HEK293 (cell line): ENCODE results near the gene NUB1.

Experiments used
- CTCF ChIA-PET: fragments of 350-600 bp; formaldehyde crosslinking; extraction: SDS; loops from one replicate; lab custom pipeline; 2021; ENCODE audit warnings: antibody characterized with exemption; lab: Yijun Ruan, JAX
- POLR2A ChIA-PET: fragments of 300-600 bp; formaldehyde crosslinking; extraction: SDS; loops from one replicate; lab custom pipeline; 2020; ENCODE audit warnings: antibody characterized with exemption, inconsistent platforms; lab: Yijun Ruan, JAX
- H3K27ac ChIP-seq: fragments of 200-500 bp; sonication (Bioruptor generic); 2 replicates; pipeline ENCODE4 v1.5.1; 2014; ENCODE audit warnings: low read depth, low read length, control low read depth, inconsistent platforms; ENCODE audit errors: extremely low read depth
- H3K36me3 ChIP-seq, 2 experiments: fragments of 200-500 bp in 1 of 2; sonication (Bioruptor generic) in 1 of 2; 1 replicate in 1 of 2; 2 replicates in 1 of 2; pipeline ENCODE4 v1.5.1; 2014 to 2017; ENCODE audit warnings: inconsistent platforms in 2 of 2, low read length in 2 of 2; ENCODE audit not compliant: control insufficient read depth in 2 of 2, insufficient read depth in 1 of 2
- H3K4me1 ChIP-seq: fragments of 200-500 bp; sonication (Bioruptor generic); 2 replicates; pipeline ENCODE4 v1.5.1; 2014; ENCODE audit warnings: mild to moderate bottlenecking, low read length, inconsistent platforms; ENCODE audit not compliant: control insufficient read depth, insufficient read depth
- H3K4me3 ChIP-seq: 2 replicates; pipeline ENCODE4 v1.5.1; 2011; ENCODE audit warnings: low read depth, mild to moderate bottlenecking, control low read depth, low read length, moderate library complexity
- H3K9me3 ChIP-seq: fragments of 200-500 bp; sonication (Bioruptor generic); 2 replicates; pipeline ENCODE4 v1.5.1; 2014; ENCODE audit warnings: low read depth, low read length, inconsistent platforms; ENCODE audit not compliant: control insufficient read depth, insufficient read depth
- OVOL3 ChIP-seq: fragments of 450-650 bp; formaldehyde crosslinking; IDR thresholded peaks from 2 replicates; pipeline ENCODE4 v1.5.1; 2016; ENCODE audit warnings: missing biosample characterization, missing genetic modification characterization
- ZFP37 ChIP-seq: fragments of 450-650 bp; formaldehyde crosslinking; IDR thresholded peaks from 2 replicates; pipeline ENCODE4 v1.5.1; 2016; ENCODE audit warnings: missing biosample characterization, missing genetic modification characterization
- ZNF138 ChIP-seq: fragments of 450-650 bp; formaldehyde crosslinking; IDR thresholded peaks from 2 replicates; pipeline ENCODE4 v1.5.1; 2016; ENCODE audit warnings: missing biosample characterization, missing genetic modification characterization, borderline replicate concordance
- ZNF169 ChIP-seq: fragments of 450-650 bp; formaldehyde crosslinking; IDR thresholded peaks from 2 replicates; pipeline ENCODE4 v1.5.1; 2016; ENCODE audit warnings: missing biosample characterization, missing genetic modification characterization
- ZNF23 ChIP-seq: fragments of 450-650 bp; formaldehyde crosslinking; IDR thresholded peaks from 2 replicates; pipeline ENCODE4 v1.5.1; 2016; ENCODE audit warnings: missing biosample characterization, missing genetic modification characterization, borderline replicate concordance
- ZNF350 ChIP-seq: fragments of 450-650 bp; formaldehyde crosslinking; IDR thresholded peaks from 2 replicates; pipeline ENCODE4 v1.5.0; 2017; ENCODE audit warnings: missing biosample characterization, mild to moderate bottlenecking, missing genetic modification characterization
- ZNF510 ChIP-seq: fragments of 450-650 bp; formaldehyde crosslinking; IDR thresholded peaks from 2 replicates; pipeline ENCODE4 v1.5.1; 2018; ENCODE audit warnings: mild to moderate bottlenecking, missing genetic modification characterization, missing biosample characterization; ENCODE audit not compliant: insufficient replicate concordance
- ZNF626 ChIP-seq: fragments of 450-650 bp; sonication (Bioruptor Pico); formaldehyde crosslinking; IDR thresholded peaks from 2 replicates; pipeline ENCODE4 v1.5.1; 2018; ENCODE audit warnings: missing biosample characterization, missing genetic modification characterization, inconsistent platforms
- ZNF658 ChIP-seq: fragments of 450-650 bp; formaldehyde crosslinking; IDR thresholded peaks from 2 replicates; pipeline ENCODE4; 2016; ENCODE audit warnings: missing biosample characterization, missing genetic modification characterization
- ZNF670 ChIP-seq: fragments of 450-650 bp; formaldehyde crosslinking; IDR thresholded peaks from 2 replicates; pipeline ENCODE4 v1.5.1; 2016; ENCODE audit warnings: missing biosample characterization, missing genetic modification characterization, low read depth
- ZNF768 ChIP-seq: fragments of 450-650 bp; formaldehyde crosslinking; IDR thresholded peaks from 2 replicates; pipeline ENCODE4 v1.5.1; 2018; ENCODE audit warnings: missing biosample characterization, mild to moderate bottlenecking, missing genetic modification characterization
- ZNF791 ChIP-seq: fragments of 450-650 bp; formaldehyde crosslinking; IDR thresholded peaks from 2 replicates; pipeline ENCODE4 v1.5.1; 2016; ENCODE audit warnings: missing biosample characterization, missing genetic modification characterization
- ZNF792 ChIP-seq: fragments of 450-650 bp; formaldehyde crosslinking; IDR thresholded peaks from 2 replicates; pipeline ENCODE4 v1.5.1; 2016; ENCODE audit warnings: missing biosample characterization, missing genetic modification characterization
- TF ChIP-seq, protein P1 (sequence below): fragments of 450-650 bp; formaldehyde crosslinking; IDR thresholded peaks from 2 replicates; pipeline ENCODE4 v1.5.1; 2016; ENCODE audit warnings: missing biosample characterization, missing genetic modification characterization
- TF ChIP-seq, protein P2 (sequence below): fragments of 450-650 bp; formaldehyde crosslinking; IDR thresholded peaks from 2 replicates; pipeline ENCODE4 v1.5.1; 2016; ENCODE audit warnings: missing biosample characterization, missing genetic modification characterization
- TF ChIP-seq, protein P3 (sequence below): fragments of 450-650 bp; IDR thresholded peaks from 2 replicates; pipeline ENCODE4 v1.5.1; 2018; ENCODE audit warnings: missing biosample characterization, missing genetic modification characterization
- TF ChIP-seq, protein P4 (sequence below): fragments of 450-650 bp; formaldehyde crosslinking; IDR thresholded peaks from 2 replicates; pipeline ENCODE4 v1.5.1; 2017; ENCODE audit warnings: missing biosample characterization, missing genetic modification characterization
- TF ChIP-seq, protein P5 (sequence below): fragments of 450-650 bp; formaldehyde crosslinking; IDR thresholded peaks from 2 replicates; pipeline ENCODE4 v1.5.1; 2016; ENCODE audit warnings: missing biosample characterization, missing genetic modification characterization
- TF ChIP-seq, protein P6 (sequence below): fragments of 450-650 bp; formaldehyde crosslinking; IDR thresholded peaks from 2 replicates; pipeline ENCODE4 v1.5.1; 2016; ENCODE audit warnings: missing biosample characterization, missing genetic modification characterization

NUB1 gene

DNA sequence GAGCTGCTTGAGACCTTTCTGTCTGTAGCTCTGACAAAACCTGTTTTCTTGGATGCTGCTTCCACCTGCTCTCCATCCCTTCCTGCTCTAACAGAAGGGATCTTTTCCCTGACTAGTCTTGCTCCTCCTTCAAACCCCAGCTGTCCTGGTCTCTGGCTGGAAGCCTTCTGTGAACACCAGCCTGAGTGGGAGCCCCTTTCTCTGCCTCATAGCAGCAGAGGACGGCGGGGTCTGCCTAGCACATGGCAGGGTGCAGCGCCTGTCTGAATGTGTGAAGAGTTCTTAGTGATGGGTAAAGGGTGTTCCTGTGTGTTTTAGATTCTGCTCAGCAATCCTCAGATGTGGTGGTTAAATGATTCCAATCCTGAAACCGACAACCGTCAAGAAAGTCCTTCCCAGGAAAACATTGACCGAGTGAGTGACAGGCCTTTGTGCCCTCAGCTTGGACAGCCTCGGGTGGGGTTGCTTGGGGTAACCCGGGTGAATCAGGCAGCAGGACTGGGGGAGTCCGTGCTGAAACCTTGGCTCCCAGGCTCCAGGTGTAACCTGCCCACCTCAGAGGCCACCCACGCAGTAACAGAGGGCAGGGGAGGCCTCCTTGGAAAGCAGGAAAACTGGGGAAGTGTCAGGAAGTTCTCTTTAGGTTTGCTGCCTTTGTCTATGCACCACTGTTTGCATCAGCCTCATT, 34.1 kb downstream of the NUB1 start (continued):
- TF ChIP-seq, protein P1, sequence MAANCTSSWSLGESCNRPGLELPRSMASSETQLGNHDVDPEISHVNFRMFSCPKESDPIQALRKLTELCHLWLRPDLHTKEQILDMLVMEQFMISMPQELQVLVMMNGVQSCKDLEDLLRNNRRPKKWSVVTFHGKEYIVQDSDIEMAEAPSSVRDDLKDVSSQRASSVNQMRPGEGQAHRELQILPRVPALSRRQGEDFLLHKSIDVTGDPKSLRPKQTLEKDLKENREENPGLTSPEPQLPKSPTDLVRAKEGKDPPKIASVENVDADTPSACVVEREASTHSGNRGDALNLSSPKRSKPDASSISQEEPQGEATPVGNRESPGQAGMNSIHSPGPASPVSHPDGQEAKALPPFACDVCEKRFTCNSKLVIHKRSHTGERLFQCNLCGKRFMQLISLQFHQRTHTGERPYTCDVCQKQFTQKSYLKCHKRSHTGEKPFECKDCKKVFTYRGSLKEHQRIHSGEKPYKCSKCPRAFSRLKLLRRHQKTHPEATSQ, result no peak
- TF ChIP-seq ZNF23 (no peak), ZNF510 (tag by site-specific recombination) (no peak)

DNA sequence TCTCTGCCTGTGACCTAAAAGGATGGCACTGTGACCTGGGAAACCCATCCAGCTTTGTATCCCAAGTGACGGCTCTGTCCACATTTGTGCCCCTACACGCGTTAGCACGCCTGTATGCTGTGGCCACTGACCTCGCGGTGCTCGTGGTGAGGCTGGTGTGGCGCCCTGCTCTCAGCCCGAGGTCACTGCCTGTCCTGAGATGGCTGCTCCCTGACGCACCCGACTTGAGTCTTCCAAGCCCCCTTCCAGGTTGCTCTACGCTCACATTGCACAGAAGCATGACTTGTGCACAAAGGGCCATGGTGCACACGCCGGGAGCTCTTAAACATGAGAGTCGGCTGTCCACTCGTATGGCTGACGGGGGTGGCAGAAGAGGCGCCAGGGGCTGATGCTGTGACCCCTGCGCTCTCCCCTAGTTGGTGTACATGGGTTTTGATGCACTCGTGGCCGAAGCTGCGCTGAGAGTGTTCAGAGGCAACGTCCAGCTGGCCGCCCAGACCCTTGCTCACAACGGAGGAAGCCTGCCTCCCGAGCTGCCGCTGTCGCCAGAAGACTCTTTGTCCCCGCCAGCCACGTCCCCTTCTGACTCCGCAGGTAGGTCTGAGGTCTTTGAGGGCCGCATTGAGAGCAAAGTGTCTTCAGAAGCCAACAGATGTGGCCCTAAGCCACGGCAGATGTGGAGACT, 34.7 kb downstream of the NUB1 start:
- no peak overlapping the region for H3K27ac ChIP-seq
- no peak for TF ChIP-seq ZNF350
- no peak for TF ChIP-seq ZNF169 (tag by site-specific recombination)
- TF ChIP-seq, protein P2, sequence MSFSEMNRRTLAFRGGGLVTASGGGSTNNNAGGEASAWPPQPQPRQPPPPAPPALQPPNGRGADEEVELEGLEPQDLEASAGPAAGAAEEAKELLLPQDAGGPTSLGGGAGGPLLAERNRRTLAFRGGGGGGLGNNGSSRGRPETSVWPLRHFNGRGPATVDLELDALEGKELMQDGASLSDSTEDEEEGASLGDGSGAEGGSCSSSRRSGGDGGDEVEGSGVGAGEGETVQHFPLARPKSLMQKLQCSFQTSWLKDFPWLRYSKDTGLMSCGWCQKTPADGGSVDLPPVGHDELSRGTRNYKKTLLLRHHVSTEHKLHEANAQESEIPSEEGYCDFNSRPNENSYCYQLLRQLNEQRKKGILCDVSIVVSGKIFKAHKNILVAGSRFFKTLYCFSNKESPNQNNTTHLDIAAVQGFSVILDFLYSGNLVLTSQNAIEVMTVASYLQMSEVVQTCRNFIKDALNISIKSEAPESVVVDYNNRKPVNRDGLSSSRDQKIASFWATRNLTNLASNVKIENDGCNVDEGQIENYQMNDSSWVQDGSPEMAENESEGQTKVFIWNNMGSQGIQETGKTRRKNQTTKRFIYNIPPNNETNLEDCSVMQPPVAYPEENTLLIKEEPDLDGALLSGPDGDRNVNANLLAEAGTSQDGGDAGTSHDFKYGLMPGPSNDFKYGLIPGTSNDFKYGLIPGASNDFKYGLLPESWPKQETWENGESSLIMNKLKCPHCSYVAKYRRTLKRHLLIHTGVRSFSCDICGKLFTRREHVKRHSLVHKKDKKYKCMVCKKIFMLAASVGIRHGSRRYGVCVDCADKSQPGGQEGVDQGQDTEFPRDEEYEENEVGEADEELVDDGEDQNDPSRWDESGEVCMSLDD (tag by site-specific recombination), result no peak
- no peak for TF ChIP-seq ZNF768 (tag by site-specific recombination)
- no peak for TF ChIP-seq ZNF792 (tag by site-specific recombination)
- TF ChIP-seq, protein P3, sequence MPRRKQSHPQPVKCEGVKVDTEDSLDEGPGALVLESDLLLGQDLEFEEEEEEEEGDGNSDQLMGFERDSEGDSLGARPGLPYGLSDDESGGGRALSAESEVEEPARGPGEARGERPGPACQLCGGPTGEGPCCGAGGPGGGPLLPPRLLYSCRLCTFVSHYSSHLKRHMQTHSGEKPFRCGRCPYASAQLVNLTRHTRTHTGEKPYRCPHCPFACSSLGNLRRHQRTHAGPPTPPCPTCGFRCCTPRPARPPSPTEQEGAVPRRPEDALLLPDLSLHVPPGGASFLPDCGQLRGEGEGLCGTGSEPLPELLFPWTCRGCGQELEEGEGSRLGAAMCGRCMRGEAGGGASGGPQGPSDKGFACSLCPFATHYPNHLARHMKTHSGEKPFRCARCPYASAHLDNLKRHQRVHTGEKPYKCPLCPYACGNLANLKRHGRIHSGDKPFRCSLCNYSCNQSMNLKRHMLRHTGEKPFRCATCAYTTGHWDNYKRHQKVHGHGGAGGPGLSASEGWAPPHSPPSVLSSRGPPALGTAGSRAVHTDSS, result no peak
- TF ChIP-seq ZNF626 (tag by site-specific recombination), result no peak
- no peak for TF ChIP-seq ZNF670
- TF ChIP-seq ZNF658 (tag by site-specific recombination), result no peak
- TF ChIP-seq, protein P4, sequence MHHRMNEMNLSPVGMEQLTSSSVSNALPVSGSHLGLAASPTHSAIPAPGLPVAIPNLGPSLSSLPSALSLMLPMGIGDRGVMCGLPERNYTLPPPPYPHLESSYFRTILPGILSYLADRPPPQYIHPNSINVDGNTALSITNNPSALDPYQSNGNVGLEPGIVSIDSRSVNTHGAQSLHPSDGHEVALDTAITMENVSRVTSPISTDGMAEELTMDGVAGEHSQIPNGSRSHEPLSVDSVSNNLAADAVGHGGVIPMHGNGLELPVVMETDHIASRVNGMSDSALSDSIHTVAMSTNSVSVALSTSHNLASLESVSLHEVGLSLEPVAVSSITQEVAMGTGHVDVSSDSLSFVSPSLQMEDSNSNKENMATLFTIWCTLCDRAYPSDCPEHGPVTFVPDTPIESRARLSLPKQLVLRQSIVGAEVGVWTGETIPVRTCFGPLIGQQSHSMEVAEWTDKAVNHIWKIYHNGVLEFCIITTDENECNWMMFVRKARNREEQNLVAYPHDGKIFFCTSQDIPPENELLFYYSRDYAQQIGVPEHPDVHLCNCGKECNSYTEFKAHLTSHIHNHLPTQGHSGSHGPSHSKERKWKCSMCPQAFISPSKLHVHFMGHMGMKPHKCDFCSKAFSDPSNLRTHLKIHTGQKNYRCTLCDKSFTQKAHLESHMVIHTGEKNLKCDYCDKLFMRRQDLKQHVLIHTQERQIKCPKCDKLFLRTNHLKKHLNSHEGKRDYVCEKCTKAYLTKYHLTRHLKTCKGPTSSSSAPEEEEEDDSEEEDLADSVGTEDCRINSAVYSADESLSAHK (tag by site-specific recombination), result no peak
- TF ChIP-seq, protein P5, sequence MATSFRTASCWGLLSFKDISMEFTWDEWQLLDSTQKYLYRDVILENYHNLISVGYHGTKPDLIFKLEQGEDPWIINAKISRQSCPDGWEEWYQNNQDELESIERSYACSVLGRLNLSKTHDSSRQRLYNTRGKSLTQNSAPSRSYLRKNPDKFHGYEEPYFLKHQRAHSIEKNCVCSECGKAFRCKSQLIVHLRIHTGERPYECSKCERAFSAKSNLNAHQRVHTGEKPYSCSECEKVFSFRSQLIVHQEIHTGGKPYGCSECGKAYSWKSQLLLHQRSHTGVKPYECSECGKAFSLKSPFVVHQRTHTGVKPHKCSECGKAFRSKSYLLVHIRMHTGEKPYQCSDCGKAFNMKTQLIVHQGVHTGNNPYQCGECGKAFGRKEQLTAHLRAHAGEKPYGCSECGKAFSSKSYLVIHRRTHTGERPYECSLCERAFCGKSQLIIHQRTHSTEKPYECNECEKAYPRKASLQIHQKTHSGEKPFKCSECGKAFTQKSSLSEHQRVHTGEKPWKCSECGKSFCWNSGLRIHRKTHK (tag by site-specific recombination), result no peak
- TF ChIP-seq, protein P6, sequence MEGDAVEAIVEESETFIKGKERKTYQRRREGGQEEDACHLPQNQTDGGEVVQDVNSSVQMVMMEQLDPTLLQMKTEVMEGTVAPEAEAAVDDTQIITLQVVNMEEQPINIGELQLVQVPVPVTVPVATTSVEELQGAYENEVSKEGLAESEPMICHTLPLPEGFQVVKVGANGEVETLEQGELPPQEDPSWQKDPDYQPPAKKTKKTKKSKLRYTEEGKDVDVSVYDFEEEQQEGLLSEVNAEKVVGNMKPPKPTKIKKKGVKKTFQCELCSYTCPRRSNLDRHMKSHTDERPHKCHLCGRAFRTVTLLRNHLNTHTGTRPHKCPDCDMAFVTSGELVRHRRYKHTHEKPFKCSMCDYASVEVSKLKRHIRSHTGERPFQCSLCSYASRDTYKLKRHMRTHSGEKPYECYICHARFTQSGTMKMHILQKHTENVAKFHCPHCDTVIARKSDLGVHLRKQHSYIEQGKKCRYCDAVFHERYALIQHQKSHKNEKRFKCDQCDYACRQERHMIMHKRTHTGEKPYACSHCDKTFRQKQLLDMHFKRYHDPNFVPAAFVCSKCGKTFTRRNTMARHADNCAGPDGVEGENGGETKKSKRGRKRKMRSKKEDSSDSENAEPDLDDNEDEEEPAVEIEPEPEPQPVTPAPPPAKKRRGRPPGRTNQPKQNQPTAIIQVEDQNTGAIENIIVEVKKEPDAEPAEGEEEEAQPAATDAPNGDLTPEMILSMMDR, result no peak
- no peak for TF ChIP-seq ZNF138
- no peak for TF ChIP-seq ZFP37 (tag by site-specific recombination)
- no peak for TF ChIP-seq OVOL3 (tag by site-specific recombination)
- TF ChIP-seq ZNF791 (tag by site-specific recombination), result no peak
- ChIA-PET POLR2A (interaction anchor here (0.6 kb wide), 1 partner anchor 39 kb away, joined by 3 read pairs; no protein-coding TSS in a partner anchor), CTCF (no interaction called here)
- H3K9me3 ChIP-seq, result no peaks in the 10 kb centered on the region
- H3K4me1 ChIP-seq, result no peaks in the 10 kb centered on the region
- H3K4me3 ChIP-seq, result no peak overlapping the region
- peaks cover 0 to 70% of the 10 kb centered on the region in 2 experiments; a peak in 1 of 3 replicates for H3K36me3 ChIP-seq
